Activated CD4-positive, alpha-beta T cell treated with anti-CD3 and anti-CD28 coated beads, Interleukin-2, amount 50 U/mL, for 24 hours (primary cell): ENCODE data around the gene CRIP2.

Source experiments
- DNase-seq, 2 donors: peaks; one replicate each; pipeline ENCODE4 v3.0.0-alpha.2; 2020; ENCODE audit warnings: low read depth in 1 of 2, low spot score in 1 of 2

The CRIP2 gene

DNA sequence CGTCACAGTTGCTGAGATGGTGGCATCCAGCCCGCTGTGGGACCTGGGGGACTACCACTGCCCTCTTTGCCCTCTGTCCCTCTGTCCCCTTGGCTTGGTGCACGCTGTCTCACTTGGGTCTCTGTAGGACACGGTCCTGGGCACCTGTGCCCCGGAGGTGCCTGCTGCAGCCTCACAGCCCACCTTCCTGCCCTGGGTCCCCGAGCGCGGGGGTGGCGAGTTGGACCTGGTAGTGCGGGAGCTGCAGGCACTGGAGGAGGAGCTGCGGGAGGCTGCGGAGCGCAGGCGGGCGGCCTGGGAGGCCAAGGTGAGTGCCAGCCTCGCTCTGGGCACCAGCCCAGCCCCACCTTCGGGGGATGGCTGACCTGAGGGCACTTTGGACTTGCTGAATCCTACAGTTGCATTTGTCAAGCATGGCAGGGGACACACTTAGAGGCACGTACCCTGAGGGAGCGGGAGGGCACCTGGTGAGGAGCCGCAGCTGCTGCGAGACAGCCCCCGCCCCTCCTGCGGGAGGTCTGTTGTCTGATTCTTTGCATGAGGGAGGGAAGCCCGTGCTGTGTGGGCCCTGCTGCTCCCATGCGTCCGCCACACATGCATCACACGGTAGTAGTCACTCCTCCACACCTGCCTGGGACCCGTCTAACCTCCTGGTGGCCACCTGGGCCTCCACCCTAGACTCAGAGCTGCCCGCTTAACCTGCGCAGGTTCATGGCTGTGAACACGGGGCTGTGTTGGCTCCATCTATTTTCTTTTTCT lies 23.2 kb downstream of the CRIP2 start:
- no peak for DNase-seq

DNA sequence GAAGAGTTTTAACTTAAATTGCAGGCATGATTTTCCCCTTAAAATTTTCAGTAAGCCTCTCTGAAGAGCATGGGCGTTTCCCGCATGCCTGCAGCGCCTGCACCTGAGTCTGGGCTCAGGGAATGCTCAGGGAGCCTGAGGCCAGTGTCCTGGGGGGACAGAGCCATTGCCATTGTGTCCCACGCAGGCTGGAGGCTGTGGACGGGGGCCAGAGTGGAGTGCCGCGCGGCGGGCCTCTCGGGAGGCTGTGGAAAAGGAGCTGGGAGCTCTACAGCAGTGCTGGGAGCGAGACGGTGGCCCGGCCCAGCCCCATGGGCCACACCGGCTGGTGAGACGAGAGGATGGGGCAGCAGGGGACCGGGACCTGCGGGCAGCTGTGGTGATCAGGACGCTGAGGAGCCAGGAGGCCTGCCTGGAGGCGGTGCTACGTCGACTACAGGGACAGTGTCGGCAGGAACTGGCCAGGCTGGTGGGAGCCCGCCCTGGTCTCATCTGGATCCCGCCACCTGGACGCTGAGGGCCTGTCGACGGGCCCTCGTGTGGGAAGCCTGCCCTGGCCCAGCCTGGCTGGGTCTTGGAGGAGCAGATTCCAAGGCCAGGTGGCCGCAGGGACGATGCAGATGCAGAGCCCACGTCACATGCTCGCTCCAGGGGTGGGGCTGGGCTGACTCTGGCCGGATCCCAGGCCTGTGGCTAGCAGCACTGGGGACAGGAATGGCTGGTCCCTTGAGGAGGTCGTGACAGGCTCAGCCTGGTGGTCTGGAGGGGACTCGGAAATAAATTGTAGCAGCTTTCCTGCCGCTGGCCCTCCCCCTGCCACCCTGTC lies 24.0 kb downstream of the CRIP2 start:
- DNase-seq = no peak

DNA sequence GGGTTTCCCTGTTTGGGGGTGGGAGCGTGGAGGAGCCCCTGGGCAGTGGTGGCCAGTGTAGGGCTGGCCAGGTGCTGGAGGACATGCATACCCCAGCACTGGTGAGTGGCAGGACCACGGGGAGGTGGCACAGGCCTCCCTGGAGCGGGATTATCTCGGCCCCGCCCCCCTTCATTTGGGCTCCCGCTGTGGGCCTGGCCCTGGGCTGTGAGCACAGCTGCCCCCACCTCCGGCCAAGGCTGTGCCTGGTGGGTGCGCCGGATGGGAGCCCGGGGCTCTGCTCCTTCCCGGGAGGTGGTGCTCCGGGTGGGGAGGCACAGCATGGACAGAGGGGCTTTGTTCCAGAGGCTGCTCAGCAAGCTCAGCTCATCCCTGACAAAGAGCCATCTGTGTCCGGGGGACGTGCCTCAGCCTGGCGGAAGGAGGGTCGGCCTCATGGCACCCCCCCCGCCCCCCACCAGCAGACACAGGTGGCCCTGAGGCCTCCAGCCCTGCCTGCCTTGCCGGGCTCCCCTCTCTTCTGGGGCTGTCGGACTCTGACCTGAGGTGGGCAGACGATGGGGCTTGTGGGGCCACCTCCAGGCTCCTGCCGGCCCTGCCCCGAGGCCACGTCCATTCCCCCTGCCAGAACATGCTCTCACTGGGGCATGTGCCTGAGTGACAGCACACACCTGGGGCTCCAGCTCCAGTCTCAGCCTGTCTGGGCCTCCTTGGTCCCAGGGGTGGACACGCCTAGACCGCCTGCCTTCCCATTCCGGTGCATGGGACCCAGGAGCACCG lies 24.8 kb downstream of the CRIP2 start:
- DNase-seq = no peak

DNA sequence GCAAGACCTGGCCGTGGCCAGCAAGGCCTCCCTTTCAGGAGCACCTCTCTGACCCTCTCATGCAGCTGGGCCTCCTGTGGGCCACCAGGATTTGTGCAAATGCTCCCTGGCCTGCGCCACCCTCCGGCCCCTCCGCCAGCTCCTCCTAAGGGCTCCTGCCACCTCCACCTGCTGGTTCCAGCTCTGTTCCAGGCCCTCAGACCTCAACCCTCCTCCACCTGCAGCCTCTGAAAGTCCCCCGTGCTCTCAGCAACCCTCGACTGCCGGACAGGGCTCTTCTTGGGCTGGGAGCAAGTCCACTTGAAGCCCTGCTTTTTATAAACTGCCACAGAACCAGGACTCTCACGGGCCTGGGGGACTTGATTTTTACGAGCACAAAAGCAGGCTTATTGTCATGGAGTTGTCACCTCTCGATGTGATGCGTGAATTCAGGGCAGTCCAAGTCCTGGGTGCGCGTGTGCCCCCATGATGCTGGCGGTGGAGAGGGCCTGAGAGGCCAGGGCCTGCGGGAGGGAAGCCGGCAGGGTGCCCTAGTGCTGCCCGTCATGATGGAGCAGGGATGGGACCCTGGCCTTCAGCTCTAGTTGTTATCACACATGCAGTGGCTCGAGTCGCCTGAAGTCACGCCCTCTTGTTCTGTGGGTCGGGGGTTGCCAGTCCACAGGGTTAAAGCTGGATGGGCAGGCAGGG lies 25.6 kb downstream of the CRIP2 start:
- DNase-seq = no peak

GRCh38 chr14:105500726-105501101 lies 26.1 kb downstream of the CRIP2 start:
- no peak for DNase-seq

GRCh38 chr14:105501504-105502291 lies 27.1 kb downstream of the CRIP2 start:
- DNase-seq = no peak

DNA sequence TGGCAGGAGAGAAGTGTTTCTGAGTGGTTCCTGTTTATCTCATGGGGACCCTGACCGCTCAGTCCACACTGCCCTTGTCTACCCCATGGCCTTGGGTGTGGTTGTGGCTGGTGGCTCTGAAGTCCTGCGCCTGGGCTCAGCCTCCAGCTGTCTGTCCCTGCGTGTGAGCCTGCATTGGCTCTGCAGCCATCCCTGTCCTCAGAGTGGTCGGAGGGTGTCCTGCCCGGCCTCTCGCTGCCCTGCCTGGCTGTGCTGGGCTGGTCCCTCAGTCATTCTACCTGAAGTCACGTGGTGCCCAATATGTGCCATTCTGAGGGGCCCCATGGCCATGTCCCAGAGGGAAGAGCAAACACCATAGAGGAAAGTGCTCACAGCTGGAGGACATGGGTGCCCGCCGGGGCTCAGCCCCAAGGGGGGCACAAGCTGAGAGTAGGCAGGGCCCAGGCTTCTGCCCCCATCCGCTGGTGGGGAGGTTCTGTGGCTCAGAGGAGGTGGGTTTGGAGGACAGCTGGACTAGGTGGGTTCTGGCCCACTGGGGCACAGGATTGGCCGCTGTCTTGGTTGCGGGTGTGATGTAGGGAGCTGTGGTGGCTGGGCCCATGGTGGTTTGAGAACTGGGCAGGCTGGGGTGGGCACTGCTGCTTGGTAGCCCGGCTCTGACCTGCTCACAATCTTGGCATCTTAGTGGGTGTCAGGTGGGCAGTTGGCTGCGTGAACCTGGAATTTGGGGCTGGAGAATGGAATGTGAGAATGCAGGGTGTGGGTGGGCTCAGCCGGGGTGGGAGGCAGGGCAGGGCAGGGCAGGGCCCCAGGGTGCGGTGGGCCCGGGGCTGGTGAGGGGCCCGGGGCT lies 28.1 kb downstream of the CRIP2 start:
- no peak for DNase-seq

DNA sequence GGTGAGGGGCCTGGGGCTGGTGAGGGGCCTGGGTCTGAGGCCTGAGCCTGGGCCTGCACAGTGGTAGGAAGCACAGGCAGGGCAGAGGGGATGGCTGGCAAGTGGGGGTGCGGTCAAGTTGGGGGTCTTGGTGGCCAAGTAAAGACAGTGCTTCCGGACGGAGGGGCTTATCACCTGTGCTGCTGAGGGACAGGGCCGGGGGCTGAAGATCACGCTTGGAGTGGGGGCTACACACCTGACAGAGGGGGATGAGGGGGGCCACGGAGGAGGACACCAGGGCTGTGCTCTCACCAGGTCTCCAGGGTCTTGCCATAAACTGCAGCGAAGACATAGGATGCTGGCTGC lies 28.6 kb downstream of the CRIP2 start:
- no peak for DNase-seq

GRCh38 chr14:105503935-105504692 lies 29.5 kb downstream of the CRIP2 start:
- no peak for DNase-seq

DNA sequence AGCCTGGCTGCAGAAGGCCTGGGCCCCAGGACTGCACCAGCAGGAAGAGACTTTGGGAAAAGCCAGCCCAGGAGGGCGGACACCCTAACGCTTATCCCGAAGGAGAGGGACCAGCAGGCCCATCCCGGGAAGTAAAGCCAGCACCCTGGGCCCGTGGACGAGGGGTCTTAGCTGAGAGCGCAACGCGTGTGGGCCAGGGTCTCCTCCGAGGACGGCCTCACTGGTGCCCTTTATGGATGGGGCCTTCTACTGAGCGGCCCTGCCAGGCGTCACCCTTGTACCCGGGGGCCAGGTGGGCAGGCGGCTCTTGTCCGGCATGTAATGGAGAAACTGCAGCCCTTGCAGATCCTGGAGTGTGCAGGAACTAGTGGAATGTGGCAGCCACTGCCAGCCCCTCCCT lies 30.5 kb downstream of the CRIP2 start:
- DNase-seq = no peak

DNA sequence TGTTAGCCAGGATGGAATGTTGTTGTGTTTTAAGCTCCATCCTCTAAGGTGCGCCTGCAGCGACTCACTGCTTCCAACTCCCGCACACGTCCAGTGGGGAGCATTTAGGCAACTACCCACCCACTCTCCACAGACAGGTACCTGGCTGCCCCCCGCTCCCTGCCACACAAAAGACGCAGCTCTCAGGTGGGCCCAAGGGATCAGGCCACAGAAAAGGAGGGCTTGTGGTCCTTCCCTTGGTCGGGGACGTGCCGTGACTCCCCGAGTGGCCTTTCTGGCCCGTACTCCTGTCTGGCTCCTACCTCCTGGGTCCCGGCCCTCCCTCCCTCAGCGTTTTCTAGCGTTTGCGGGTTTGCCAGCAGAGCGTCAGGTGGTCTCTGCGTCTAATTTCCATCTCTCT lies 32.6 kb downstream of the CRIP2 start:
- no peak for DNase-seq

DNA sequence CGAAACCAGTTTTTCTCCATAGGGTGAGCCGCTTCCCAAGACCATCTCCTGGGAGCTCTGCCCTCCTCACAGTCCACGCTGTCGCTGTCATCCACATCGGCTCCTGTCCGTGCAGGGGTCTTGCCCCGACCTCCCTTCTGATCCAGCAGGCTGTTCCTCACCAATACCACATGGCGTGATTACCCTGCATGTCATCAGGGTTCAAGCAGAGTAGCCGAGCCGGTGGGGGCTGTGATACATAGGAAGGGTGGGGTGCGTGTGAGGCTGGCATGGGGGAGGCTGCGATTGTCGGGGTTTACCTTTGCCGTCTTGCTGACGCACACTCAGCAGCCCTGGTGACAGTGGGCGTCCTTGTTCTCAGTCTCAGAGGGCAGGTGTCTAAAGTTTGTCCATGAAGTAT lies 33.4 kb downstream of the CRIP2 start:
- no peak for DNase-seq

DNA sequence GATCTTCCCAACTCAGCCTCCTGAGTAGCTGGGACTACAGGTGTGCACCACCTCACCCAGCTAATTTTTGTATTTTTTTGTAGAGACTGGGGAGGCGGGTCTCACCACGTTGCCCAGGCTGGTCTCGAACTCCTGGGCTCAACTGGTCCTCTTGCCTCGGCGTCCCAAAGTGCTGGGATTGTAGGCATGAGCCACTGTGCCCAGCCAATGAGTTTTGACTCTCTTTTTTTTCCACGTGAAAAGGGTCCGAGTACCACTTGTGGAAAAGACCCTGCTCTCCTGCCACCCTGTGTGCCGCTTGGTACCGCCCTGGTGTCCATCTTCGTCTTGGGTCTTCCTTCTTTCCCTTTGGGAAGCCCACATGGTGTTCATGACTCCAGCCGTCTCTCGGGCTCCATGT lies 34.0 kb downstream of the CRIP2 start:
- no peak for DNase-seq

GRCh38 chr14:105517096-105517495 lies 42.5 kb downstream of the CRIP2 start:
- no peak for DNase-seq

DNA sequence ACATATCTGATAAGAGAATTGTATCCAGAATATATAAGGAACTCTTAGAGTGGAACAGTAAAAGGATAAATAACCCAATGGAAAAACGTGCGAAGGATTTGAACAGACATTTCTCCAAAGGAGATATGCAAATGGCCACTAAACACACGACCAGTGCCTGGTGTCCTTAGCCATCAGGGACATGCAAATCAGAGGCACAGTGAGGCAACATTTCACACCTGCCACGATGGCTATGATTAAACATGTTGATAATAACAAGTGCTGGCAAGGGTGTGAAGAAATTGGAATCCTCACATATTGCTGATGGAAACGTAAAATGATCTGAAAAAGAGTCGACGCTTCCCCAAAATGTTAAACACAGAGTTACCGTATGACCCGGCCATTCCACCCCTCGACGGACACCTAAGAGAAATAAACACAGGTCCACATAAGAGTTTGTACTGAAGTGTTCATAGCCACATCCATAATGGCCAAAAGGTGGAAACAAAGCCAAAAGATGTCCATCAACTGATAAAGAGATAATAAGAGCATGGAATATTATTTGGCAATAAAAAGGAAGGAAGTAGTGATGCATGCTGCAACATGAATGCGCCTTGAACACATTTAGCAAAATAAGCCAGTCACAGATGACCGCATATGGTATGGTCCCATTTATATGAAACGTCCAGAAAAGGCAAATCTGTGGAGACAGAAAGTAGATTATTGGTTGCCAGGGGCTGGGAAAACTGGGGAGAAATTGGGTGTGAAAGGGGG lies 45.5 kb downstream of the CRIP2 start:
- no peak for DNase-seq

- DNase-seq = no peak
Observed at GRCh38 chr14:105525326-105525725, 50.7 kb downstream of the CRIP2 start.

DNA sequence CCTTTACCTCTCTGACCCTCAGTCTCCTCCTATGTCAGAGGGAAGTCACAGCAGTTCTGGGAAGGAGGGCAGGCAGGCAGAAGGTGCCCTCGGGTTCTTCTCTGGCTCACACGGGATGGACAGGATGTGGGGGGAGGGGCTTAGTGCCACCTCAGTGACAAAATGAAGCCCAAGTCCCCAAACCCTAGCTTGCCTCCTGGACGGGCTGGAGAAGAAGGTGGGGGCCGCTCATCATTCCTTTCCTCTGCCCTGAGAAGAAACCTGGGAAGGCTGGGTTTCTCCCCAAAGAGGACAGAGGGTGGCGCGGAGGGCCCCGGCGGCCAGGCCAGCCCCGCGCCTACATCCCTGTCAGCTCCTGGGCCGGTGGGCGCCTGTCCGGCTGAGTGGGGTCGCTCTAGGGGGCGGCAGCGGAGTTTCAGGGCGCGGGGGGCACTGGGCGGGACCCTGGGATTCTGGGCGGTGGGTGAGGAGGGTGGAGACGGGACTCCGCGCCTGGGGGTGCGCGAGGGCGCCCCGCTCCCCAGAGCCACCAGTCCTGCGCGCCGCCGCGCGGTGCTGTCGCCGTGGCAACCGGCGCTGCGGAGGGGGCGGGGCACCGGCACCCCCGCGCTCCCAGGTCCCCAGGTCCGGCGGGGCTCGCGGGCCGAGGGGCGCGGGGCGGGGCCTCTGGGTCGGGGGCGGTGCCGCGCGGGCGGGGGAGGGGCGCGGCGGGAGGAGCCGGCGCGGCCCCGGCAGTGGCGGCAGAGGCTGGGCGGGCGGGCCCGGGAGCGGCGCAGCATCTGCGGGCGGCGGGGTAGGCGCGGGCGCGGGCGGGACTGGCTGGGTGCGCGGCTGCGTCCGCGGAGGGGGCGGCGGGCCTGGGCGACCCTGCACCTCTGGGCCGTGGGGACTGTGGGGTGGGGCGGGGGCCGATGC lies 51.5 kb downstream of the CRIP2 start, which contains the start of gene TMEM121:
Gene TMEM121, plus strand, starts transcription at position 723 of the 915 bp plus-strand sequence. CDS start 2,252 bp downstream, outside the sequence.
- no peak for DNase-seq
